GM12874 (cell line): Measurements from ENCODE around the gene SEMA3D.

Experiments used
- CTCF ChIP-seq: IDR thresholded peaks from 2 replicates; pipeline ENCODE4 v1.5.1; 2011; ENCODE audit warnings: low read depth, mild to moderate bottlenecking, control low read depth, low read length, moderate library complexity; ENCODE audit not compliant: insufficient read depth

The SEMA3D gene

GRCh38 chr7:85154282-85154937 is 32.4 kb downstream of the SEMA3D start:
- TF ChIP-seq CTCF, result no peak

- TF ChIP-seq CTCF, result no peak
These were observed 33.1 kb downstream of the SEMA3D start for GRCh38 chr7:85153715-85154114.

DNA sequence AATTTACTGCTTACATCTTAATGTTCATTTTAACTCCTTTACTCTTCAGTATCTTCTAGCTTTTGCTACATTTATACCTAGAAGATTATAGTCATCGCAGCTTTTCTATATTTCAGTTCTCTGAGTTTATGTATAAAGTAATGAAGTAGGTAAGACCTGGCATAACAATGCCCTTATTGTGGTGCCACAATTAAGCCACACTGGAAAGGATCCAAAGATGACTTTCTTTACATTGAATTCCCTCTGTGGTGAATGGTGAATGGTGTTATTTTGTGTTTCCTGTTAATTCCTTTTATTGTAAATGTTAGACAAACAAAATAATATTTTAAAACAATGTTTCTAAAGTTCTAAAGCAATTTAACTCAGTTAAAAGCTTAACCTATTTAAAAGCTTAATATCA is 36.2 kb downstream of the SEMA3D start:
- no peak for TF ChIP-seq CTCF

DNA sequence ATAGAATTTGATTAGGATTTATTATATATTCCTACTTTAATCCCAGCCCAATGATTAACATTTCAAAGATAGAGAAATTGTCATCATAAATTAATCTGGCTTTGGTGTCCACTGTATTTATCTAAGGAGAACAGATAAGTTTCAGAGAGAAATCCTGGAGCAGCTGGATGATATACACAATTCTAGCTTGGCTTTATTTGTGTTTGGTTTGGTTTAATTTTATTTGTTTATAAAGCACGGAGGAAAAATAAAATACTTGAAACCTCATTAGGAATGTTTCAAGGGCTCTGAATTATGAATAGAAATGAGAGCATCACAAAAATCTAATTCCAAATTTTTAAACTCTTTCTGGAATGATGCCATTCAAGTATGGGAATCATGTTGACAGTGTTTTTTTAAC is 42.1 kb downstream of the SEMA3D start:
- TF ChIP-seq CTCF, result no peak

- no peak for TF ChIP-seq CTCF
These were observed 50.9 kb downstream of the SEMA3D start for GRCh38 chr7:85135977-85136376.

GRCh38 chr7:85133560-85133959 is 53.3 kb downstream of the SEMA3D start:
- TF ChIP-seq CTCF, result no peak

DNA sequence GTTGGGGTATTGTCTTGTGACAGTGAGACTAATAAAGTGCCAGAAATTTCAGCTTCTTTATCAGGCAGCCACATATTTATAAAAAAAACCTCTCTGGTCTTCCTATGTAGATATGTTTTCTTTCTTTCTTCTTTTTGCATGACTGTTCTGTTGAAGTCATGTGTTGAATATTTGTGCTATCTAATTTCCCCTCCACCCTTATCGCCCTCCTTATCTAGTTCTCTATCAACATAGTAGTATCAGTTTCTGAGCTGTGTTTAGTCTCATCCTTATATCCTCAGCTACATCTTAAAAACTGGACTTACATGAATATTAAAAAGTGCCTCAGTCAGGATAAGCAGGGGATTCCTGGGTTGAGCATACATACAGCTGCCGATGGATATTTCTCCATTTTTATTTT is 53.9 kb downstream of the SEMA3D start:
- no peak for TF ChIP-seq CTCF
